B cell (primary cell): ENCODE data around the gene ZBTB4. TPM values are rescaled to one million over a fixed set of nuclear protein-coding genes. Genes with fewer than 3 reads are reported as not detected.

Source experiments
- ATAC-seq: fragments of 200-7000 bp; cut with Tn5 transposase; one replicate; pipeline ENCODE4 v1.10.0; 2021; ENCODE audit warnings: low read depth, mild to moderate bottlenecking, moderate number of reproducible peaks, moderate library complexity
- CTCF ChIA-PET: fragments of 350-600 bp; sonication (Branson Sonifier 250); formaldehyde crosslinking; loops from one replicate; lab custom pipeline; 2021; ENCODE audit warnings: antibody characterized with exemption, inconsistent platforms; lab: Charles Lee
- POLR2A ChIA-PET: fragments of 350-600 bp; sonication (Branson Sonifier 250); formaldehyde crosslinking; loops from one replicate; lab custom pipeline; 2021; ENCODE audit warnings: antibody characterized with exemption; lab: Charles Lee
- DNase-seq: peaks from one replicate; pipeline ENCODE4 v3.0.0; 2013
- H2AFZ ChIP-seq: 2 replicates; pipeline ENCODE4 v1.6.1; 2012; ENCODE audit warnings: mild to moderate bottlenecking, low read depth, low read length; ENCODE audit not compliant: insufficient read depth, poor library complexity, severe bottlenecking
- H3K27ac ChIP-seq, 2 donors: 1 replicate in 1 of 2; 2 replicates in 1 of 2; pipeline ENCODE4 v1.5.1; 2012 to 2013; ENCODE audit warnings: low read length in 2 of 2, mild to moderate bottlenecking in 2 of 2, moderate library complexity in 1 of 2
- H3K27me3 ChIP-seq, 4 experiments: fragments of 200-600 bp in 1 of 4; sonication (generic) in 1 of 4; replicated peaks in 1 of 4; 1 replicate in 2 of 4; 2 replicates in 2 of 4; pipeline versions ENCODE4 v1.6.1 to v1.7.0; 2013 to 2016; ENCODE audit warnings: low read length in 3 of 4, mild to moderate bottlenecking in 2 of 4, mixed read lengths in 1 of 4, moderate library complexity in 1 of 4; ENCODE audit not compliant: insufficient read depth in 4 of 4, control insufficient read depth in 3 of 4; ENCODE audit errors: control extremely low read depth in 1 of 4
- H3K36me3 ChIP-seq, 2 experiments: replicated peaks in 1 of 2; 1 replicate in 1 of 2; 2 replicates in 1 of 2; pipeline versions ENCODE4 v1.6.1 to v1.7.1; 2013; ENCODE audit warnings: low read length in 1 of 2; ENCODE audit not compliant: insufficient read depth in 2 of 2, control insufficient read depth in 1 of 2; ENCODE audit errors: control extremely low read depth in 1 of 2, extremely low read depth in 1 of 2
- H3K4me1 ChIP-seq, 2 donors: fragments of 200-600 bp in 1 of 2; sonication (generic) in 1 of 2; 1 replicate in 1 of 2; 2 replicates in 1 of 2; pipeline versions ENCODE4 v1.5.1 to v1.6.1; 2013 to 2017; ENCODE audit warnings: low read length in 2 of 2; ENCODE audit not compliant: control insufficient read depth in 2 of 2, insufficient read depth in 2 of 2
- H3K4me2 ChIP-seq: replicated peaks from 2 replicates; pipeline ENCODE3; 2012; ENCODE audit warnings: mild to moderate bottlenecking, low read depth, low read length; ENCODE audit not compliant: poor library complexity, severe bottlenecking
- H3K4me3 ChIP-seq, 5 experiments: fragments of 200-600 bp in 1 of 5; sonication (generic) in 1 of 5; 1 replicate in 3 of 5; 2 replicates in 2 of 5; pipeline versions ENCODE4 v1.5.1 to v1.7.0; 2011 to 2016; ENCODE audit warnings: low read length in 4 of 5, mild to moderate bottlenecking in 4 of 5, low read depth in 2 of 5, control low read depth in 1 of 5, moderate library complexity in 1 of 5; ENCODE audit not compliant: insufficient read depth in 1 of 5; ENCODE audit errors: control extremely low read depth in 1 of 5, extremely low read depth in 1 of 5
- H3K79me2 ChIP-seq: fragments of 200-600 bp; sonication (generic); one replicate; pipeline ENCODE4 v1.6.0; 2016; ENCODE audit warnings: low read length; ENCODE audit not compliant: control insufficient read depth, insufficient read depth
- H3K9ac ChIP-seq: fragments of 200-600 bp; sonication (generic); 2 replicates; pipeline ENCODE4 v1.6.1; 2017; ENCODE audit warnings: mild to moderate bottlenecking, low read length, moderate library complexity
- H3K9me3 ChIP-seq, 3 donors: one replicate each; pipeline versions ENCODE4 v1.6.1 to v1.7.1; 2013; ENCODE audit warnings: low read length in 2 of 3; ENCODE audit not compliant: control insufficient read depth in 2 of 3, insufficient read depth in 1 of 3; ENCODE audit errors: control extremely low read depth in 1 of 3
- H4K20me1 ChIP-seq: 2 replicates; pipeline ENCODE4 v1.6.0; 2012; ENCODE audit warnings: mild to moderate bottlenecking, low read length; ENCODE audit not compliant: insufficient read depth, control insufficient read depth, poor library complexity, severe bottlenecking
- H3K27ac Mint-ChIP-seq: one replicate; pipeline ENCODE4 v1.8.0; 2021; ENCODE audit warnings: mixed read lengths
- H3K27me3 Mint-ChIP-seq: one replicate; pipeline ENCODE4 v1.8.0; 2021; ENCODE audit warnings: mixed read lengths
- H3K4me1 Mint-ChIP-seq: one replicate; pipeline ENCODE4 v1.8.0; 2021; ENCODE audit warnings: mixed read lengths
- H3K4me3 Mint-ChIP-seq: one replicate; pipeline ENCODE4 v1.8.0; 2021; ENCODE audit warnings: mixed read lengths
- H3K9me3 Mint-ChIP-seq: one replicate; pipeline ENCODE4 v1.8.0; 2022; ENCODE audit warnings: mixed read lengths; ENCODE audit not compliant: insufficient read depth
- EZH2 ChIP-seq: IDR thresholded peaks from 2 replicates; pipeline ENCODE4 v1.6.1; 2012; ENCODE audit warnings: borderline replicate concordance, low read depth, mild to moderate bottlenecking, moderate library complexity, low read length; ENCODE audit not compliant: insufficient read depth, poor library complexity, severe bottlenecking
- WGBS: methylation state at CpG from one replicate; pipeline ENCODE4 v1.1.5; 2013; ENCODE audit warnings: missing lambda C conversion rate; ENCODE audit not compliant: insufficient coverage; 5-methylcytosine and 5-hydroxymethylcytosine counted together
- intact Hi-C: fragments of 100-400 bp; cut with micrococcal nuclease; formaldehyde crosslinking; loops from one replicate; pipeline ENCODE4 v1.10.0; 2022
- polyA plus RNA-seq: library from polyadenylated mRNA; depleted of rRNA; stranded (reverse); fragments of >200 nt; gene quantifications from 2 replicates; pipeline ENCODE4 v1.2.3, GENCODE V29; 2012
- total RNA-seq, 2 donors: library from RNA; stranded (reverse); fragments of 120-200 nt in 1 of 2; gene quantifications; 1 replicate in 1 of 2; 2 replicates in 1 of 2; pipeline versions ENCODE4 v1.2.3 to v1.2.4, GENCODE V29; 2013 to 2022
- TF ChIP-seq, protein P1 (sequence below): fragments of 200-600 bp; IDR thresholded peaks from one replicate; pipeline ENCODE4 v1.8.0; 2022; ENCODE audit warnings: antibody characterized with exemption, mild to moderate bottlenecking

The ZBTB4 gene
- total and polyA plus RNA-seq, 2 donors (not counting 1 experiment from before 2014, with no cell fraction given) = 19.2 to 62.4 TPM

- peaks cover 0 to 31% (median 20%) of the 10 kb centered on the region in 4 experiments for H3K27me3 ChIP-seq
- peak overlapping the region; percentile 96 for H3K4me3 Mint-ChIP-seq
- intact Hi-C loops = loop anchor here (1.0 to 5.0 kb wide), 11 partner anchors 19 to 1949 kb away; partner anchors contain the start of genes DERL2, ELP5, MIS12 and POLR2A
- H3K9ac ChIP-seq = peak overlapping the region; percentile 81
- H2AFZ ChIP-seq = peak overlapping the region; percentile 83
- H3K4me2 ChIP-seq = peak overlapping the region; percentile 93
- H3K4me3 ChIP-seq = peak overlapping the region; percentile 77 to 93 (median 79)
- peaks cover 49% of the 10 kb centered on the region for H4K20me1 ChIP-seq
- peaks cover 46% of the 10 kb centered on the region for H3K4me1 Mint-ChIP-seq
- CTCF ChIA-PET = interaction anchor here (0.8 to 4.2 kb wide), 38 partner anchors 10 to 390 kb away, joined by 3 to 43 read pairs (median 6); partner anchors contain the start of genes ACAP1, CD68, CHRNB1 and MPDU1
- no peaks in the 10 kb centered on the region for H3K9me3 Mint-ChIP-seq
- no peak for DNase-seq
- H3K9me3 ChIP-seq = peaks cover 0 to 30% (median 0%) of the 10 kb centered on the region in 3 donors
- 13% methylated on average over 47 of the region's 49 CpGs for WGBS
- H3K4me1 ChIP-seq = peaks cover 47 to 52% of the 10 kb centered on the region in 2 donors
- H3K36me3 ChIP-seq = no peaks in the 10 kb centered on the region
- H3K27ac ChIP-seq = peak overlapping the region; percentile 80 to 82
- peaks cover 27% of the 10 kb centered on the region for H3K79me2 ChIP-seq
- peak overlapping the region; percentile 94 for H3K27ac Mint-ChIP-seq
- ATAC-seq = peak; percentile 29
- POLR2A ChIA-PET = interaction anchor here (0.8 to 3.2 kb wide), 17 partner anchors 8 to 251 kb away, joined by 3 to 27 read pairs (median 4); partner anchors contain the start of genes GPS2, MPDU1, POLR2A and SENP3
- peaks cover 24% of the 10 kb centered on the region for H3K27me3 Mint-ChIP-seq
- no peak for TF ChIP-seq EZH2
- TF ChIP-seq, protein P1, sequence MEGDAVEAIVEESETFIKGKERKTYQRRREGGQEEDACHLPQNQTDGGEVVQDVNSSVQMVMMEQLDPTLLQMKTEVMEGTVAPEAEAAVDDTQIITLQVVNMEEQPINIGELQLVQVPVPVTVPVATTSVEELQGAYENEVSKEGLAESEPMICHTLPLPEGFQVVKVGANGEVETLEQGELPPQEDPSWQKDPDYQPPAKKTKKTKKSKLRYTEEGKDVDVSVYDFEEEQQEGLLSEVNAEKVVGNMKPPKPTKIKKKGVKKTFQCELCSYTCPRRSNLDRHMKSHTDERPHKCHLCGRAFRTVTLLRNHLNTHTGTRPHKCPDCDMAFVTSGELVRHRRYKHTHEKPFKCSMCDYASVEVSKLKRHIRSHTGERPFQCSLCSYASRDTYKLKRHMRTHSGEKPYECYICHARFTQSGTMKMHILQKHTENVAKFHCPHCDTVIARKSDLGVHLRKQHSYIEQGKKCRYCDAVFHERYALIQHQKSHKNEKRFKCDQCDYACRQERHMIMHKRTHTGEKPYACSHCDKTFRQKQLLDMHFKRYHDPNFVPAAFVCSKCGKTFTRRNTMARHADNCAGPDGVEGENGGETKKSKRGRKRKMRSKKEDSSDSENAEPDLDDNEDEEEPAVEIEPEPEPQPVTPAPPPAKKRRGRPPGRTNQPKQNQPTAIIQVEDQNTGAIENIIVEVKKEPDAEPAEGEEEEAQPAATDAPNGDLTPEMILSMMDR = peak; percentile 46
Observed at GRCh38 chr17:7435676-7436555, 43.5 kb downstream of the ZBTB4 start.
